Brain microvascular endothelial cell (primary cell): ENCODE results near the gene WDR26.

ENCODE experiments used
- DNase-seq: peaks from one replicate; pipeline ENCODE4 v3.0.0-alpha.2; 2020
- H3K27ac ChIP-seq: fragments of 250-450 bp; sonication (Bioruptor Pico); 2 replicates; pipeline ENCODE4 v1.5.1; 2020; ENCODE audit warnings: mild to moderate bottlenecking, moderate library complexity
- H3K27me3 ChIP-seq: fragments of 250-450 bp; sonication (Bioruptor Pico); replicated peaks from 2 replicates; pipeline ENCODE4 v1.5.1; 2020; ENCODE audit warnings: mild to moderate bottlenecking
- H3K36me3 ChIP-seq: fragments of 250-450 bp; sonication (Bioruptor Pico); replicated peaks from 2 replicates; pipeline ENCODE4 v1.5.1; 2020; ENCODE audit warnings: mild to moderate bottlenecking
- H3K4me3 ChIP-seq: 2 replicates; pipeline ENCODE4 v1.5.1; 2011; ENCODE audit warnings: low read depth, mild to moderate bottlenecking, control low read depth, low read length, moderate library complexity
- CTCF ChIP-seq: IDR thresholded peaks from 2 replicates; pipeline ENCODE4 v1.5.1; 2011; ENCODE audit warnings: low read depth, mild to moderate bottlenecking, moderate library complexity, low read length, control low read depth, inconsistent platforms; ENCODE audit errors: missing control alignments
- in situ Hi-C: cut with HindIII; loops from 2 replicates; pipeline ENCODE4 v1.10.0; 2017; ENCODE audit warnings: low sequenced_read_pairs, low pct_ligation_motif_present

WDR26 gene

DNA sequence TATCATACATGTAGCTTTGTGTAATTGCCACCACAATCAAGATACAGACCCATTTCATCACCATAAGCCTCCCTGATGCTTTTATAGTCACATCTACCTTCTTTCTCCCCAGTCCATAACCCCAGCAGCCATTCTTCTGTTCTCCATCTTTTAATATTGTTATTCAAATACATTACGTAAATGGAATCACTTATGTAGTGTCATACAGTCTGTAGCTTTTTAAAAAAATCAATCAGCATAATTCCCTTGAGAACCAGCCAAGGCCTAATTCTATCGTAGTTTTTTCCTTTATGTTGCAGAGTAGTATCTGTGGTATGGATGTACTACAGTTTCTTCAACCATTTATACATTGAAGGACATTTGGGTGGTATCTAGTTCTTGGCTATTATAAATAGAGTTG lies 31.6 kb upstream of the WDR26 start:
- H3K27ac ChIP-seq = no peak overlapping the region
- no peak overlapping the region for H3K4me3 ChIP-seq
- no peaks in the 10 kb centered on the region for H3K36me3 ChIP-seq
- no peak for TF ChIP-seq CTCF
- in situ Hi-C loops = no loop called here
- no peak for DNase-seq
- H3K27me3 ChIP-seq = no peaks in the 10 kb centered on the region

GRCh38 chr1:224459966-224460365 lies 25.4 kb upstream of the WDR26 start:
- H3K27ac ChIP-seq = no peak overlapping the region
- TF ChIP-seq CTCF = no peak
- no peaks in the 10 kb centered on the region for H3K36me3 ChIP-seq
- no peak for DNase-seq
- in situ Hi-C loops = no loop called here
- H3K4me3 ChIP-seq = no peak overlapping the region
- H3K27me3 ChIP-seq = no peaks in the 10 kb centered on the region

- in situ Hi-C loops = no loop called here
- Histone ChIP-seq H3K27ac (no peak overlapping the region), H3K36me3 (no peaks in the 10 kb centered on the region), H3K4me3 (no peak overlapping the region), H3K27me3 (no peaks in the 10 kb centered on the region)
- no peak for TF ChIP-seq CTCF
- DNase-seq = no peak
Measured at GRCh38 chr1:224458996-224459395, 24.4 kb upstream of the WDR26 start.

- H3K4me3 ChIP-seq = no peak overlapping the region
- H3K36me3 ChIP-seq = no peaks in the 10 kb centered on the region
- in situ Hi-C loops = no loop called here
- no peaks in the 10 kb centered on the region for H3K27me3 ChIP-seq
- no peak for DNase-seq
- H3K27ac ChIP-seq = no peak overlapping the region
- TF ChIP-seq CTCF = no peak
Measured at GRCh38 chr1:224458296-224458695, 23.7 kb upstream of the WDR26 start.

DNA sequence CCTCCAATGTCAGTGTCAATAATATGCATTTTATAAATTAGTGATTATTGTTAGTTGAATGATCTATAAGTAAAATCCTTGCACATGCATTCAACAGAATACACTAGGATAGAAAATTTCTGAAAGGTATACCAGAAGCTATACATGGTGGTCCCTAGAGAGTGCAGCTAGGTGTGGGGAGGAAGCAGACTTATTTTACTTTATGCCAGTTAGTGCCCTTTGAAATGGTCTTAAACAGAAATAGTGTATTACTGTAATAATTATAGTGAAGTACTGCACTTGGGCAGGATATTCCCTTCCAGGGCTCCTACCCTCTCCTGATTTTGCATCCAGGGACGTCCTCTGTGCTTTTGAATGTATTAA lies 23.2 kb upstream of the WDR26 start:
- H3K4me3 ChIP-seq = no peak overlapping the region
- no peak overlapping the region for H3K27ac ChIP-seq
- H3K27me3 ChIP-seq = no peaks in the 10 kb centered on the region
- no peak for TF ChIP-seq CTCF
- H3K36me3 ChIP-seq = no peaks in the 10 kb centered on the region
- DNase-seq = no peak
- in situ Hi-C loops = no loop called here

GRCh38 chr1:224456637-224456953 lies 22.0 kb upstream of the WDR26 start:
- TF ChIP-seq CTCF = no peak
- Histone ChIP-seq H3K27me3 (no peaks in the 10 kb centered on the region), H3K27ac (no peak overlapping the region), H3K36me3 (no peaks in the 10 kb centered on the region), H3K4me3 (no peak overlapping the region)
- DNase-seq = no peak
- in situ Hi-C loops = no loop called here
